ENCODE results near the gene GALR1.
"Not testable (repeated sequence)": the region's sequence is repeated elsewhere in the genome, so short reads cannot be mapped to it uniquely, and the experiment has no call there.

The GALR1 gene

GRCh38 chr18:77220726-77221125 is 28.9 kb upstream of the GALR1 start:
- ChIA-PET CTCF (no interaction called here), POLR2A (no interaction called here)

GRCh38 chr18:77222464-77222863 is 27.2 kb upstream of the GALR1 start:
- H3K4me3 ChIP-seq (ENCODE audit: low read depth, low read length) = no peak overlapping the region
- no peak for DNase-seq (ENCODE audit: low read depth, low spot score)
- TF ChIP-seq CTCF (IDR thresholded peaks at IDR 0.05; ENCODE audit: insufficient read depth, low read length, missing control alignments) = no peak
- POLR2A ChIA-PET = no interaction called here
- CTCF ChIA-PET = interaction anchor here (0.6 to 1.8 kb wide), 3 partner anchors 9 to 962 kb away, joined by 3 to 6 read pairs (median 4); no protein-coding TSS in a partner anchor

More at GRCh38 chr18:77220726-77221125, 28.9 kb upstream of the GALR1 start:
- DNase-seq (ENCODE audit: low read depth, low spot score) = no peak
- TF ChIP-seq CTCF (IDR thresholded peaks at IDR 0.05; ENCODE audit: insufficient read depth, low read length, missing control alignments) = no peak
- no peak overlapping the region for H3K4me3 ChIP-seq (ENCODE audit: low read depth, low read length)

- no peak overlapping the region for H3K4me3 ChIP-seq (ENCODE audit: low read depth, low read length)
- TF ChIP-seq CTCF (IDR thresholded peaks at IDR 0.05; ENCODE audit: insufficient read depth, low read length, missing control alignments) = no peak
- ChIA-PET POLR2A (no interaction called here), CTCF (interaction anchor here (1.5 to 1.8 kb wide), 2 partner anchors 10 to 12 kb away, joined by 4 to 6 read pairs; no protein-coding TSS in a partner anchor)
- DNase-seq (ENCODE audit: low read depth, low spot score) = no peak
Measured at GRCh38 chr18:77223221-77223639, 26.4 kb upstream of the GALR1 start.

GRCh38 chr18:77223653-77224052 is 26.0 kb upstream of the GALR1 start:
- CTCF ChIA-PET = interaction anchor here (1.8 kb wide), 1 partner anchor 10 kb away, joined by 4 read pairs; no protein-coding TSS in a partner anchor
- POLR2A ChIA-PET = no interaction called here
- no peak overlapping the region for H3K4me3 ChIP-seq (ENCODE audit: low read depth, low read length)
- TF ChIP-seq CTCF (IDR thresholded peaks at IDR 0.05; ENCODE audit: insufficient read depth, low read length, missing control alignments) = no peak
- DNase-seq (ENCODE audit: low read depth, low spot score) = no peak

- no peak overlapping the region for H3K4me3 ChIP-seq (ENCODE audit: low read depth, low read length)
- DNase-seq (ENCODE audit: low read depth, low spot score) = no peak
- no peak for TF ChIP-seq CTCF (IDR thresholded peaks at IDR 0.05; ENCODE audit: insufficient read depth, low read length, missing control alignments)
- ChIA-PET CTCF (no interaction called here), POLR2A (no interaction called here)
Measured at GRCh38 chr18:77230645-77231044, 19.0 kb upstream of the GALR1 start.

GRCh38 chr18:77234504-77235365 is 14.9 kb upstream of the GALR1 start:
- ChIA-PET CTCF (no interaction called here), POLR2A (no interaction called here)
- no peak overlapping the region for H3K4me3 ChIP-seq (ENCODE audit: low read depth, low read length)
- no peak for TF ChIP-seq CTCF (IDR thresholded peaks at IDR 0.05; ENCODE audit: insufficient read depth, low read length, missing control alignments)
- no peak for DNase-seq (ENCODE audit: low read depth, low spot score)

GRCh38 chr18:77239285-77239684 is 10.4 kb upstream of the GALR1 start:
- POLR2A ChIA-PET; DNase-seq (ENCODE audit: low read depth, low spot score); H3K4me3 ChIP-seq (ENCODE audit: low read depth, low read length): not testable (repeated sequence)
- CTCF ChIA-PET = interaction anchor here (1.3 kb wide), 1 partner anchor 27 kb away, joined by 4 read pairs; no protein-coding TSS in a partner anchor
